Uterus (tissue), 2 donors: ENCODE data around the gene RPF1.

Experiments
- CTCF ChIP-seq, 4 experiments: fragments of 200-600 bp in 2 of 4; fragments of 450-650 bp in 2 of 4; sonication (generic) in 2 of 4; IDR thresholded peaks; one replicate each; pipeline ENCODE4 v1.5.1; 2016 to 2019; ENCODE audit warnings: antibody characterized with exemption in 4 of 4, mild to moderate bottlenecking in 2 of 4, moderate library complexity in 1 of 4
- POLR2A ChIP-seq, 2 donors: fragments of 450-650 bp; IDR thresholded peaks; one replicate each; pipeline ENCODE4 v1.6.1; 2016; ENCODE audit warnings: antibody characterized with exemption in 2 of 2, mild to moderate bottlenecking in 1 of 2, moderate library complexity in 1 of 2

- TF ChIP-seq CTCF (IDR thresholded peaks at IDR 0.05) = no peak
- no peak for TF ChIP-seq POLR2A (IDR thresholded peaks at IDR 0.05)
Measured at GRCh38 chr1:84497631-84498275, 18.7 kb downstream of the RPF1 start.
